Ovary (tissue), 3 donors: ENCODE data around the gene ENTHD1.

Source experiments
- CTCF ChIP-seq, 3 donors: fragments of 450-650 bp in 2 of 3; fragments of 200-600 bp in 1 of 3; IDR thresholded peaks; one replicate each; pipeline versions ENCODE4 v1.5.1 to v1.8.0; 2016 to 2022; ENCODE audit warnings: antibody characterized with exemption in 3 of 3, mild to moderate bottlenecking in 1 of 3
- EP300 ChIP-seq: sonication (generic); formaldehyde crosslinking; IDR thresholded peaks from one replicate; pipeline ENCODE4 v1.6.1; 2017; ENCODE audit warnings: antibody characterized with exemption
- POLR2A ChIP-seq: fragments of 450-650 bp; IDR thresholded peaks from one replicate; pipeline ENCODE4 v1.6.1; 2017; ENCODE audit warnings: antibody characterized with exemption, mild to moderate bottlenecking, moderate library complexity
- donor health status: DM: no; HTN: no; CAD: no.

- TF ChIP-seq CTCF (IDR thresholded peaks at IDR 0.05), result no peak
- TF ChIP-seq EP300, result no peak
- no peak for TF ChIP-seq POLR2A
Observed at GRCh38 chr22:39777716-39778454, 115.7 kb downstream of the ENTHD1 start.
